Liver (tissue), 3 donors: ENCODE data around the gene LHPP.

Experiments
- ATF3 ChIP-seq: IDR thresholded peaks from 2 replicates; pipeline ENCODE4 v1.6.1; 2016; ENCODE audit warnings: antibody characterized with exemption
- CTCF ChIP-seq: fragments of 150-350 bp; IDR thresholded peaks from 2 replicates; pipeline ENCODE4 v1.5.1; 2017; ENCODE audit warnings: improper control_type of control experiment, low read depth, low read length; ENCODE audit not compliant: missing input control
- EGR1 ChIP-seq, 2 donors: IDR thresholded peaks; 2 replicates each; pipeline ENCODE4 v1.6.1; 2016 to 2018; ENCODE audit warnings: antibody characterized with exemption in 2 of 2, low read depth in 2 of 2
- GABPA ChIP-seq, 2 donors: IDR thresholded peaks in 1 of 2; conservative IDR thresholded peaks in 1 of 2; 2 replicates each; pipeline ENCODE4 v1.6.1; 2016; ENCODE audit warnings: antibody characterized with exemption in 2 of 2, mild to moderate bottlenecking in 1 of 2, moderate library complexity in 1 of 2
- JUND ChIP-seq, 2 donors: IDR thresholded peaks; 2 replicates each; pipeline ENCODE4 v1.6.1; 2016; ENCODE audit warnings: antibody characterized with exemption in 2 of 2
- MAX ChIP-seq: IDR thresholded peaks from 2 replicates; pipeline ENCODE4 v1.6.1; 2016; ENCODE audit warnings: antibody characterized with exemption
- RAD21 ChIP-seq, 2 donors: IDR thresholded peaks; 2 replicates each; pipeline ENCODE4 v1.6.1; 2016; ENCODE audit warnings: antibody characterized with exemption in 2 of 2, mild to moderate bottlenecking in 2 of 2
- SP1 ChIP-seq: IDR thresholded peaks from 2 replicates; pipeline ENCODE4 v1.6.1; 2018; ENCODE audit warnings: antibody characterized with exemption, mild to moderate bottlenecking
- YY1 ChIP-seq: IDR thresholded peaks from 2 replicates; pipeline ENCODE4 v1.6.1; 2016; ENCODE audit warnings: antibody characterized with exemption, mild to moderate bottlenecking
- donor health status: healthy.
- donor health status: healthy.

GRCh38 chr10:124486635-124487034 is 25.0 kb downstream of the LHPP start:
- TF ChIP-seq MAX (no peak), CTCF (no peak), EGR1 (IDR thresholded peaks at IDR 0.05; ENCODE audit: low read depth in 2 of 2) (no peak), ATF3 (no peak), YY1 (no peak), SP1 (no peak), RAD21 (IDR thresholded peaks at IDR 0.05) (no peak), GABPA (IDR thresholded peaks at IDR 0.05 in 1 of 2, conservative IDR thresholded peaks at IDR 0.05 in 1 of 2) (no peak), JUND (IDR thresholded peaks at IDR 0.05) (no peak)
